NT2/D1 (cell line): Measurements from ENCODE around the gene SLC6A18.

Experiments used
- DNase-seq: peaks from one replicate; pipeline ENCODE4 v3.0.0-alpha.2; 2011; ENCODE audit warnings: low read depth, low spot score
- H3K27me3 ChIP-seq: 2 replicates; pipeline ENCODE4 v1.6.0; 2011; ENCODE audit warnings: mild to moderate bottlenecking; ENCODE audit not compliant: insufficient read length, insufficient read depth
- H3K36me3 ChIP-seq: 2 replicates; pipeline ENCODE4 v1.6.1; 2011; ENCODE audit warnings: mild to moderate bottlenecking, low read length, mixed read lengths; ENCODE audit not compliant: insufficient read depth, insufficient read length
- H3K4me1 ChIP-seq: 2 replicates; pipeline ENCODE4 v1.5.1; 2011; ENCODE audit not compliant: insufficient read depth, insufficient read length
- H3K4me3 ChIP-seq: 2 replicates; pipeline ENCODE4 v1.5.1; 2011; ENCODE audit warnings: low read depth; ENCODE audit not compliant: insufficient read length
- H3K9ac ChIP-seq: 2 replicates; pipeline ENCODE4 v1.6.0; 2011; ENCODE audit warnings: low read depth; ENCODE audit not compliant: insufficient read length
- H3K9me3 ChIP-seq: 2 replicates; pipeline ENCODE4 v1.5.1; 2011; ENCODE audit warnings: mild to moderate bottlenecking, low read length; ENCODE audit not compliant: insufficient read depth
- SUZ12 ChIP-seq: IDR thresholded peaks from 2 replicates; pipeline ENCODE4 v1.6.1; 2011; ENCODE audit not compliant: insufficient read length, insufficient read depth; ENCODE audit errors: extremely low read depth
- YY1 ChIP-seq: IDR thresholded peaks from 2 replicates; pipeline ENCODE4 v1.6.1; 2011; ENCODE audit not compliant: insufficient read length, insufficient read depth
- ZNF274 ChIP-seq: IDR thresholded peaks from 2 replicates; pipeline ENCODE4 v1.6.1; 2011; ENCODE audit warnings: mild to moderate bottlenecking, low read depth, low read length

The SLC6A18 gene

DNA sequence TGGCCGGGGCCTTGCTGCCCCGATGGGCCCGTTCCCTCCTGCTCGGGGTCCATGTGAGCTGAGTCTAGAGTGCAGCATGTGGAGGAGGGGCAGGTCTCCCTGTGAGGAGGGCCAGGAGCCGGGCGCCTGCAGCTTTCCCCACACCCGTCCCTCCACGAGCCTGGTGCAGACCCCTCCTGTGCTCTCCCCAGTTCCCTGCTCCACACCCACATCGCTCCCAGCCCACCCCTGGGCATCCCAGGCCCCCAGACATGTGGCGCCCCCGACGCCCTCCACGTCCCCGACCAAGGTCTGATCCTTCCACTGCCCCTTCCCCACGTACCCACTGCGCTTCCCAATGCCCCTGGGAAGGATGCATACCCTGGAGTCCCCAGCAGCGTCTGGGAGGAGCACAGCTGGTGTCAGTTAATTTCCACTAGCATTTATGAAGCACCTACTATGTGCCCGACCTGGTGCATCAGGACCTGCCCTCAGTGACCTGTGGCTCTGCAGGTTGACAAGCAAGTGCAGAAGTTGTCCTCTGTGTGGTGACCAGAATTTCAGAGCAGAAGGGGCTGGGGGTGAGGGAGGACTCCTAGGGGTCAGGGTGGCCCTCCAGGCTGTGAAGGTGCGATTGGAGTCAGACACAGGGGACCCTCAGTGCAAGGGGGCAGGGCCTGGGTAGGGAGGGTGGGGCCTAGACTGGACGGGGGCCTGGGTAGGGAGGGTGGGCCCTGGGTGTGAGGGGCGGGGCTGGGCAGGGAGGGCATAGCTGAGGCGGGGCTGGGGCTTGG, 10.8 kb upstream of the SLC6A18 start:
- no peak overlapping the region for H3K4me3 ChIP-seq
- DNase-seq = no peak
- H3K27me3 ChIP-seq = no peaks in the 10 kb centered on the region
- H3K36me3 ChIP-seq = no peaks in the 10 kb centered on the region
- peaks cover 7% of the 10 kb centered on the region; the same call in 1 of the 2 replicates for H3K9me3 ChIP-seq
- no peak for TF ChIP-seq YY1
- no peak for TF ChIP-seq SUZ12
- no peak for TF ChIP-seq ZNF274
- H3K4me1 ChIP-seq = no peaks in the 10 kb centered on the region
- no peak overlapping the region for H3K9ac ChIP-seq

DNA sequence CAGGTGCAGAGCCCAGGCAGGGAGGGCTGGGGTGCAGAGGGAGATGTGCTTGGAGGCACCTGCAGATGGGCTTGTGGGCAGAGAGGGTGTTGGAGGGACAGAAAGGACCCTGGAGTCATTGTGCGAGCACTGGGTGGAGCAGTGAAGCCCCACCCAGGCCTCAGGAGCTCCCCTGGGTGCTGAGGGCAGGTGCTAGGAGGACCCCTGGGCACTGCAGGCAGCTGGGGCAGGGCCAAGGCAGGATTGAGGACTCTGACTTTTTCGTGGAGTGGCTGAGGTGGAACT, 10.3 kb upstream of the SLC6A18 start:
- H3K27me3 ChIP-seq = no peaks in the 10 kb centered on the region
- no peaks in the 10 kb centered on the region for H3K4me1 ChIP-seq
- H3K4me3 ChIP-seq = no peak overlapping the region
- no peaks in the 10 kb centered on the region for H3K36me3 ChIP-seq
- H3K9ac ChIP-seq = no peak overlapping the region
- no peak for DNase-seq
- H3K9me3 ChIP-seq = peaks cover 7% of the 10 kb centered on the region; the same call in 1 of the 2 replicates
- TF ChIP-seq SUZ12 = no peak
- TF ChIP-seq ZNF274 = no peak
- TF ChIP-seq YY1 = no peak

DNA sequence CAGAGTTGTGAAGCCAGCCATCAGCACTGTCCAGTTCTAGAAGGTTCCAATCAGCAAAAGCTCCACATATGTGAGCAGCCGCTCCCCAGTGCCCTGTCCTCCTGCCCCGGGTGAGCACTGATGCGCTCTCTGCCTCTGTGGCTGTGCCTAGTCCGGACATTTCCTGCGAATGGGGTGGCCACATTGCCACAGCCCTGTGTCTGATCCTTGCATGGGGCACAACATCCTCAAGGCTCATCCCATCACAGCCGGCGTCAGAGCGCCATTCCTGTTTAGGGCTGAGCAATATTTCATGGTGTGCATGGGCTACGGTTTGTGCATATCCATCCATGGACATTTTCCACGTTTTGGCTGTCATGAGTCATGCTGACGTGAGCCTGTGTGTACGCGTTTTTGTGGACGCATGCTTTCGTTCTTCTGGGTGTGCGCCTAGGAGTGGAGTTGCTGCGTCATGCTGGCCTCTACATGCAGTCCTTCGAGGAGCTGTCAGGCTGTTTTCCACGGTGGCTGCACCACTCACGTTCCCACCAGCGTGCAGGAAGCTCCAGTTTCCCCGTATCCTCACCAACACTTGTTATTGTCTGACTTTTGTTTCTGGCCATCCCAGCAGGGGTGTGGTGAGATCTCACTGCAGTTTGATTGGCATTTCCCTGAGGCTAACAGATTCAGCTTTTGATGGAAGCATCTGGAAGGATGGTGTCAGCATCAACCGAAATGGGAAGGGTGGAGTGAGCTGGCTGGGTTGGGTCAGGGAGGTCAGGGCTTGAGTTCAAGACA, 9.7 kb upstream of the SLC6A18 start:
- no peak overlapping the region for H3K9ac ChIP-seq
- H3K4me3 ChIP-seq = no peak overlapping the region
- no peaks in the 10 kb centered on the region for H3K36me3 ChIP-seq
- H3K9me3 ChIP-seq = peaks cover 7% of the 10 kb centered on the region; the same call in 1 of the 2 replicates
- DNase-seq = no peak
- H3K4me1 ChIP-seq = no peaks in the 10 kb centered on the region
- TF ChIP-seq YY1 = no peak
- TF ChIP-seq ZNF274 = no peak
- TF ChIP-seq SUZ12 = no peak
- H3K27me3 ChIP-seq = no peaks in the 10 kb centered on the region

DNA sequence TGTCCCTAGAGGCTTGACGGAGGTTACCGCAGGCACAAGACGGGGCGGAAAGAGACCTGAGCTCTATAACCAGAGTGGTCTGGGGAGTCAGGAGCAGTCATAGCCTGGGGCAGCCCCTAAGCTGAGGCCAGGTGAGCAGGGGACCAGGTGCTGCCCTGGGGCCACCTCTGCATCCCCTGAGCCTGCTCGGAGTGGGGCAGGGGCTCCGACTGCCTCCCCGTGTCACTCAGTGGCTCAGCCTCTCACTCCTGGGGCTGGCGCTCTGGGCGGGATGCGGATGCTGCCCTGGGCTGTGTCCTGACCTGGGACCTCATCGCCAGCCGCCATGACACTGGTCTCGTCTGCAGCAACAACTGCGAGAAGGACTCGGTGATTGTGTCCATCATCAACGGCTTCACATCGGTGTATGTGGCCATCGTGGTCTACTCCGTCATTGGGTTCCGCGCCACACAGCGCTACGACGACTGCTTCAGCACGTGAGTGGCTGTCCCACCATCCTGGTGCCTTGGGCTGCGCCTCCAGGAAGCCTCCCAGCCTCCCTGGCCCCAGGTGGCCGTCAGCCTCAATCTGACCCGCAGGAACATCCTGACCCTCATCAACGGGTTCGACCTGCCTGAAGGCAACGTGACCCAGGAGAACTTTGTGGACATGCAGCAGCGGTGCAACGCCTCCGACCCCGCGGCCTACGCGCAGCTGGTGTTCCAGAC, 8.8 kb upstream of the SLC6A18 start:
- Histone ChIP-seq H3K9me3 (peaks cover 7% of the 10 kb centered on the region; the same call in 1 of the 2 replicates), H3K27me3 (no peaks in the 10 kb centered on the region), H3K4me1 (no peaks in the 10 kb centered on the region), H3K9ac (no peak overlapping the region), H3K4me3 (no peak overlapping the region), H3K36me3 (no peaks in the 10 kb centered on the region)
- no peak for DNase-seq
- TF ChIP-seq SUZ12 (no peak), YY1 (no peak), ZNF274 (no peak)

DNA sequence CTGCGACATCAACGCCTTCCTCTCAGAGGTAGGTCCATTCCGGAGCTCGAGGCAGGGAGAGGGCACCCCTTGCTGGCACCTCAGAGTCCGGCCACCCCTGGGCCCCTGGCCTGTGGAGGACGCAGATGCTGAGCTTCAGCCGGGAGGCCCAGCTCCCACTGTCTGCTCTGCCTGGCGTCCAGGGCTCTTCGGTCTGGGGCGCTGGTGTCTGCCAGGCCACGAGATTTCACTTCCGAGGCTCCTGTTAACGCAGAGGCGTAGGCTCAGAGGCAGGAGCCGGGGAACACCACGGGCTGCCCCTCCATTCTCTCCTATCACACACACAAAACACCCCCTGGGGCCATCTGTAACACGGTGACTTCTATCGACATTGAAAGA, 8.3 kb upstream of the SLC6A18 start:
- no peak for DNase-seq
- no peak overlapping the region for H3K4me3 ChIP-seq
- H3K27me3 ChIP-seq = no peaks in the 10 kb centered on the region
- no peaks in the 10 kb centered on the region for H3K36me3 ChIP-seq
- H3K9ac ChIP-seq = no peak overlapping the region
- peaks cover 7% of the 10 kb centered on the region; the same call in 1 of the 2 replicates for H3K9me3 ChIP-seq
- no peaks in the 10 kb centered on the region for H3K4me1 ChIP-seq
- TF ChIP-seq SUZ12 (no peak), ZNF274 (no peak), YY1 (no peak)

DNA sequence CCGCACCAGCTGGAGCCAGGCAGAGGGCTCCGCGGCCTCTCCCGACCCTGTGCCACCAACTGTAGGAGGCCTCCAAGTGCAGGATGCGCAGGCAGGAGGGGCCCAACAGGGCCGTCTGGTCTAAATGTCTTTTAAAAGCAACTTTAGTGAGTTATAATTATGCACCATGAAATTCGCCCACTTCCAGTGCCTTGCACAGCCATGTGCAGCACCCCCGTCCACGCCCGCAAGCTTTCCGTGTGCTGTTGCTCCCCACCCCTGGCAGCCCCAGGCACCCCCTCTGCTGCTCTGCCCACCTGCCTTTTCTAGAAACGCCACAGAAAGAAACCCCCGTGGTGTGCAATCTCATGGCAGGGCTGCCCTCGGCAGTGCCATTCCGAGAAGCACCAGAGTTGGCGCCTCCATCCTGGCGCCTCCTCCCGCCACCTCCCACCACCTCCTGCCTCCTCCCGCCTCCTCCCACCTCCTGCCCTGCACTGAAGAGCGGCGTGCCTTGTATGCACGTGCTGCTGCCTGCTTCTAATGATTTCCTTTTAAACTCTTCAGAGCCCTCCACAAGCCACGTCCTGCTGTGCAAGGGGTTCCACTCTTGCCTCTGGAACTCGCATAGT, 7.5 kb upstream of the SLC6A18 start:
- Histone ChIP-seq H3K9ac (no peak overlapping the region), H3K27me3 (no peaks in the 10 kb centered on the region), H3K9me3 (peaks cover 7% of the 10 kb centered on the region; the same call in 1 of the 2 replicates), H3K4me3 (no peak overlapping the region), H3K4me1 (no peaks in the 10 kb centered on the region), H3K36me3 (no peaks in the 10 kb centered on the region)
- no peak for TF ChIP-seq YY1
- TF ChIP-seq SUZ12 = no peak
- no peak for TF ChIP-seq ZNF274
- DNase-seq = no peak
